Activated naive CD4-positive, alpha-beta T cell (primary cell): ENCODE measurements around the gene XIRP2.
"Not testable (repeated sequence)": the region's sequence is repeated elsewhere in the genome, so short reads cannot be mapped to it uniquely, and the experiment has no call there.

Experiments used
- DNase-seq, 4 experiments: peaks; one replicate each; lab custom pipeline; 2025; lab: John Stamatoyannopoulos, UW

XIRP2 gene

DNA sequence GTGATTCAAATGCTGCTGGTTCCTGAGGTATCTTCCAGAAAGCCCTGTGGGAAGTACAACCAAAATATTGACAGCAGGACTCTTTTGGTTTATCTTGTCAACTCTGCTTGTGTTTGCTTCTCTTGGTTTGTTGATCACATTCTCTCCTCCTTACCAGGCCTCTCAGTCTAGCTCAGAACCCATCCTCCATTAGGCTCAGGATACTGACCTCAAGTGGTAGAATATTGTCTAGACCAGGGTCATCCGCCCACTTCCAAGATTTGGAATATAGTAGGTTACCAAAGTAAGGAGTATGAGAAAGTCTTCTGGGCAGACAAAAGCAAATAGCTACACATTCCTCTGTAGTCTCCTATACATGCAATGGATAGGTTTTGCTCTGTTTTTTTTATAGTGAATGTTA lies 56.6 kb downstream of the XIRP2 start:
- DNase-seq: no peak

- DNase-seq: no peak
Measured at GRCh38 chr2:166957686-166958085, 69.4 kb downstream of the XIRP2 start.

- DNase-seq: no peak
Measured at GRCh38 chr2:166958986-166959481, 70.8 kb downstream of the XIRP2 start.

- DNase-seq: no peak
Measured at GRCh38 chr2:166959556-166959955, 71.3 kb downstream of the XIRP2 start.

DNA sequence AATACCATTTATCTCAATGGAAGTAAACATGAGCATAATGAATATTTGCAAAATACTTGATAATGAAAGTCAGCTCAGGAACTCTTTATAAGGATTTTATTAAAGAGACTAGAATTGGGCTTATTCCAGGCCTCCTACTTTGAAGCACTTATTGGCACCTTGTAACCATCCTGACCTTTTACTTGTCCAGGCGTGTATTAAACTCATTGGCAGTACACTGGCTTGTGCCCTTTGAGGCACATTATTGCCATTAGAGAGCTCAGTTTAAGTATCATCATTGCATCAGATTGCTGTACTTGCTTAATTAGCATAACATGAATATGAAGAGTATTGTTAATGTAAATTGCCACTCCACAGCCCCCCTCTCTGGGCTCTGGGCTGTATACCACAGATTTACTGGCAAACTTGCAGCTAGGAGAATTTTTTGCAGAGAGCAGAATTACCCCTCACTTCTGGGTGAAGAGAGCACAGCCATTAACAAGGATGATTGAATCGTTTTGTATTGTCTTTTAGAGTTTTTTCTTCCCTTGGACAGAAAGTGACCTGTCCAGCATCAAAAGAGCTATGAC lies 72.5 kb downstream of the XIRP2 start:
- no peak for DNase-seq

GRCh38 chr2:166961933-166962332 lies 73.7 kb downstream of the XIRP2 start:
- DNase-seq: no peak

GRCh38 chr2:166969486-166969885 lies 81.2 kb downstream of the XIRP2 start:
- DNase-seq: no peak

DNA sequence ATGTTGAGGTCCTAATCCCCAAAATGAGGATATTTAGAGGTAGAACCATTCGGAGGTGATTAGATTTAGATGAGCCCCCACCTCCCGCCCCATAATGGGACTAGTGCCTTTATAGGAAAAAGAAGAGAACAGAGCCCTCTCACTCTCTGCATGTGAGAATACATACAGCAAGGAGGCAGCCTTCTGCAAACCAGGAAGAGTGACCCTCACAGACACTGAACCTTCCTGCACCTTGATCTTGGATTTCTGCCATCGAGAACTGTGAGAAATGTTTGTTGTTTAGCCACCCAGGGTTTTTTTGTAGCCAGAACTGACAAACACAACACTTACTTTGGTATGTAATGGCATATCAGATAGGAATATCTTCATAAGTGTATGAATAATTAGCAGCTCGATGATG lies 83.7 kb downstream of the XIRP2 start:
- DNase-seq: no peak

GRCh38 chr2:166972418-166972817 lies 84.1 kb downstream of the XIRP2 start:
- DNase-seq: no peak

DNA sequence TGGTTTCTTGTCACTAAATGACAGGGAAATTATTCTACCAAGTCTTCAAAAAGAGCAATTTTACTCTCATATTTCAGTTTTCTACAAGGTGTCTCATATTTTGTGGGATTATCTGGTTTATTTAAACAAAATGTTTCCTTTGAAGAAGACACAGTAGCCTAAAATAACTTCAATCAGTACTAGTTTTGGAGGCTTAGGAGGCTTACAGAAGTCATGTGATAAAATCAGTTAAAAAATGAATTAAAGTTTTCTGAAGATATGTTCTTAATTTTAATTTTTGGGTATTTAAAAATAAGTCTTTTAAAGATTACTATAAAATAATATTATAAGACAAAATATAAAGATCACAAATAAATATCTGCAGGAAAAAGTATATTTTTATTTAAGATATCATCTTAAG lies 95.9 kb downstream of the XIRP2 start:
- no peak for DNase-seq

- no peak for DNase-seq
Measured at GRCh38 chr2:166984797-166985196, 96.5 kb downstream of the XIRP2 start.

DNA sequence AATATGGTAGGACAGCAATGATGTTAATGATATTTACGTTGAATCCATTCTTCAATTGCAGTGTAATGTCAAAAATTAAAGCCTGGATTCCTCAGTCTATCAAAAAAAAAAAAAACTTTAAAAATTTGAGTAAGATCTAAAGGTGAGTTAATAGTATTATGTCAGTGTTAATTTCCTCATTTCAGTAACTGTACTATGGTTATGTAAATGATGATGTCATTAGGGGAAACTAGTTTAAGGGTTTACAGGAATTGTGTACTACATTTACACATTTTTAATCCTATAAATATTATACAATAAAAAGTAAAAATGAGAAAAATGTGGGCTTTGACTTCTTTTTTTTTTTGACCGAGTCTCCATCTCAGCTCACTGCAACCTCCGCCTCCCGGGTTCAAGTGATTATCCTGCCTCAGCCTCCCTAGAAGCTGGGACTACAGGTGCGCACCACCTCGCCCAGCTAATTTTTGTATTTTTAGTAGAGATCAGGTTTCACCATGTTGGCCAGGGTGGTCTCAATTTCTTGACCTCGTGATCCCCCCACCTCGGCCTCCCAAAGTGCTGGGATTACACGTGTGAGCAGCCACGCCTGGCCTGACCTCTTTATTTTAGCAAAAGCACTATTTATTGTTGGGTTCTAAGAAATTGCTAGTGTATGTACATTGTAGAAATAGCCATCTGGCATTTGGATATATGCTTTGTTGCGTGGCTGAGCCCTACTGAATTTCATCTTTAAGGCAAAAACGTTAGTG lies 106.5 kb downstream of the XIRP2 start:
- DNase-seq: no peak

DNA sequence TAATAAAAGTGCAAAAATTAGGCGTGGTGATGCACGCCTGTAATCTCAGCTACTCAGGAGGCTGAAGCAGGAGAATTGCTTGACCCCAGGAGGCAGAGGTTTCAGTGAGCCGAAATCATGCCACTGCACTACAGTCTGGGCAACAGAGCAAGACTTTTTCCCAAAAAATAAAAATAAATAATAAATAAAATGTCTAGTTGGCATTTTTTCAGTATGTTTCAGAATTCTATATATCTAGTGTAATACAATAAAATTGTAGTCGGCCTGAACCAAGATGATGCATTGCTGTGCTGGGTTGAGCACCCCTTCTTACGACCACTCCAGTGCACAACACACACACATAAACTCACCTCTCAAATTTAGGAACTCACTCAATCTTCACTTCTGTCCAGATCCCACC lies 108.2 kb downstream of the XIRP2 start:
- DNase-seq: no peak

GRCh38 chr2:167001165-167001564 lies 112.9 kb downstream of the XIRP2 start:
- no peak for DNase-seq

- DNase-seq: no peak
Measured at GRCh38 chr2:167005096-167005495, 116.8 kb downstream of the XIRP2 start.

DNA sequence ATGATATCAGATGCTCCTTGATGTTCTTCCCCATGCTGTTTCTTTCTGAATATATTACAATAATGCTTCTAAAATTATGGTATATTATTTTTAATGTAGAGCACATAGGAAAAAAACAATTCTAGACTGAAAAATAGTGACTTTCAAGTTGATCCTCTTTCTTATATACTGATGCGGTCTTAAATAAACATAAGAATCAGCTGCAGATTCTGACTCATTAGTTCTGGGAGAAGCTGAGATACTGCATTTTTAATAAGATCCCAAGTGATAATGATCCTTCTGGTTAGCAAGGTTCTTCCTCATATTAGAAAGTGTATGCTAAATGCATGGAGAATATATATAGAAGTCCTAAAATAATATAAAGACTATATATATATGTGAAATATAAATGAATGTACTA lies 124.9 kb downstream of the XIRP2 start:
- no peak for DNase-seq

- DNase-seq: no peak
Measured at GRCh38 chr2:167015806-167016205, 127.5 kb downstream of the XIRP2 start.

GRCh38 chr2:167017021-167017420 lies 128.7 kb downstream of the XIRP2 start:
- DNase-seq: no peak

GRCh38 chr2:167018590-167018989 lies 130.3 kb downstream of the XIRP2 start:
- no peak for DNase-seq

DNA sequence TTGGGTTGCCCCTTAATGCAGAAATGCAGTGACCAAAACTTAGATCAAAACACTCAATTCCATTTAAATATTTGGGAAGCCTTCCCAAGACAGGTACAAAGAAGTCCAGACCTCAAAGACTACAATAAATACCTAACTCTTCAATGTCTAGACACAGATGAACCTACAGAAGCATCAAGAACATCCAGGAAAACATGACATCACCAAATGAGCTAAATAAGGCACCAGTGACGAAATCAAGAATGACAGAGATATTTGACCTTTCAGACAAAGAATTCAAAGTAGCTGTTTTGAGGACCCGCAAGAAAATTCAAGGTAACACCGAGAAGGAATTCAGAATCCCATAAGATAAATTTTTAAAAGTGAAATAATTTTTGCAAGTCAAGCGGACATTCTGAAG lies 140.2 kb downstream of the XIRP2 start:
- DNase-seq: no peak

- DNase-seq: not testable (repeated sequence)
Measured at GRCh38 chr2:167034976-167035375, 146.7 kb downstream of the XIRP2 start.

- no peak for DNase-seq
Measured at GRCh38 chr2:167048829-167049228, 160.5 kb downstream of the XIRP2 start.

GRCh38 chr2:167049659-167050058 lies 161.4 kb downstream of the XIRP2 start:
- no peak for DNase-seq

DNA sequence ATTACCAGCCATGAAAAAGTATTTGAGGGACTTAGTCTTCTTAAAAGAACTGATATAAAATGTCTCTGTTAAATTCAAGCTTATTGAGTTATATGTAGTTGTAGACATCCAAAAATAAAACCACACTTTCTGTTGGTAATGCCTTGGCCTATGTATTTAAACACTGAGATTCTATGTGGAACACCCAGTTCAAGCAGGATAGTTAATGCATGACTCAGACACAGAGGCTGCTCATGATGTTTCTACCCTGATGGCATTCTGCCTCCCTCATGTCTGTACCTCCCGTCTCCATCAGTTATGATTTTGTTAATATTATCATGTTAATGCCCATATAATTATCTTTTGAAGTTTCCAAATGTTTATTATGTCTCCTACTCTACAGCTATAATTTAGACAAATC lies 164.5 kb downstream of the XIRP2 start:
- no peak for DNase-seq
